Measurements from ENCODE around the gene GTPBP1. TPM values are rescaled to one million over a fixed set of nuclear protein-coding genes. Genes with fewer than 3 reads are reported as not detected.
A peak's percentile ranks its signal among the peaks of the same experiment; 100 is the strongest.

The GTPBP1 gene
- 36.5 TPM for total RNA-seq
- long read RNA-seq, full-length matches to known transcripts = 4 of 24 reads
- long read RNA-seq, partial matches to known transcripts = 11 of 24 reads
- long read RNA-seq, other reads (novel, unspliced or antisense) = 9 of 24 reads

GRCh38 chr22:38705235-38706100 lies at the start of gene GTPBP1:
TSS of gene GTPBP1 (plus strand) at chr22:38705944. CDS start at chr22:38705956, 12 bp downstream.
- peak; percentile 96 for DNase-seq
- intact Hi-C loops (cut with micrococcal nuclease) = no loop called here
- peak; percentile 88 for ATAC-seq

GRCh38 chr22:38656256-38657044 lies 49.3 kb upstream of the GTPBP1 start, which contains the start of the genes CBY1 and FAM227A:
TSS of gene CBY1 (plus strand) at chr22:38656638. CDS start at chr22:38668055, 11,417 bp downstream.
TSS of gene FAM227A (minus strand) at chr22:38656392. CDS start at chr22:38650168, 6,224 bp downstream.
- ATAC-seq (peak; percentile 97), DNase-seq (peak; percentile 92)
- intact Hi-C loops (cut with micrococcal nuclease) = no loop called here

- intact Hi-C loops (cut with micrococcal nuclease) = no loop called here
- ATAC-seq = peak; percentile 6
- DNase-seq = no peak
Observed at GRCh38 chr22:38657045-38657909, 48.5 kb upstream of the GTPBP1 start.

GRCh38 chr22:38674888-38675287 lies 30.9 kb upstream of the GTPBP1 start:
- no peak for DNase-seq
- peak; percentile 28 for ATAC-seq
- intact Hi-C loops (cut with micrococcal nuclease) = no loop called here

GRCh38 chr22:38675833-38676232 lies 29.9 kb upstream of the GTPBP1 start:
- DNase-seq (no peak), ATAC-seq (no peak)
- intact Hi-C loops (cut with micrococcal nuclease) = no loop called here

- intact Hi-C loops (cut with micrococcal nuclease) = no loop called here
Observed at GRCh38 chr22:38681582-38682335, 24.0 kb upstream of the GTPBP1 start, which contains the start of gene TOMM22. TSS of gene TOMM22 (plus strand) at chr22:38681957. CDS start at chr22:38681979, 22 bp downstream.

GRCh38 chr22:38684895-38685294 lies 20.8 kb upstream of the GTPBP1 start:
- ATAC-seq (no peak), DNase-seq (no peak)
- intact Hi-C loops (cut with micrococcal nuclease) = no loop called here

More at GRCh38 chr22:38681582-38682335, 24.0 kb upstream of the GTPBP1 start, which contains the start of gene TOMM22:
- DNase-seq (peak; percentile 93), ATAC-seq (peak; percentile 99)

- no peak for ATAC-seq
- intact Hi-C loops (cut with micrococcal nuclease) = no loop called here
- no peak for DNase-seq
Observed at GRCh38 chr22:38685761-38686160, 20.0 kb upstream of the GTPBP1 start.

- no peak for DNase-seq
- intact Hi-C loops (cut with micrococcal nuclease) = no loop called here
- no peak for ATAC-seq
Observed at GRCh38 chr22:38689651-38690050, 16.1 kb upstream of the GTPBP1 start.

GRCh38 chr22:38694049-38694448 lies 11.7 kb upstream of the GTPBP1 start:
- ATAC-seq (no peak), DNase-seq (no peak)
- intact Hi-C loops (cut with micrococcal nuclease) = no loop called here

GRCh38 chr22:38694940-38695339 lies 10.8 kb upstream of the GTPBP1 start:
- intact Hi-C loops (cut with micrococcal nuclease) = no loop called here

GRCh38 chr22:38696606-38697424 lies 8.9 kb upstream of the GTPBP1 start:
- DNase-seq = no peak
- intact Hi-C loops (cut with micrococcal nuclease) = no loop called here
- ATAC-seq = no peak

More at GRCh38 chr22:38694940-38695339, 10.8 kb upstream of the GTPBP1 start:
- DNase-seq = no peak
- no peak for ATAC-seq

GRCh38 chr22:38697425-38698089 lies 8.2 kb upstream of the GTPBP1 start:
- peak; percentile 10 for ATAC-seq
- intact Hi-C loops (cut with micrococcal nuclease) = no loop called here

GRCh38 chr22:38698407-38699094 lies 7.2 kb upstream of the GTPBP1 start:
- no peak for ATAC-seq
- no peak for DNase-seq
- intact Hi-C loops (cut with micrococcal nuclease) = no loop called here

More at GRCh38 chr22:38697425-38698089, 8.2 kb upstream of the GTPBP1 start:
- peak; percentile 55 for DNase-seq

- ATAC-seq (no peak), DNase-seq (no peak)
- intact Hi-C loops (cut with micrococcal nuclease) = no loop called here
Observed at GRCh38 chr22:38699143-38699542, 6.6 kb upstream of the GTPBP1 start.

GRCh38 chr22:38699784-38700183 lies 6.0 kb upstream of the GTPBP1 start:
- ATAC-seq (no peak), DNase-seq (no peak)
- intact Hi-C loops (cut with micrococcal nuclease) = no loop called here
